Loucy (cell line): ENCODE results near the gene AGAP1.

Experiments
- H2AFZ ChIP-seq: fragments of 200-600 bp; sonication (generic); 2 replicates; pipeline ENCODE4 v1.6.0; 2016; ENCODE audit warnings: antibody characterized with exemption, mild to moderate bottlenecking, low read length, moderate library complexity
- H3F3A ChIP-seq: fragments of 200-600 bp; 2 replicates; pipeline ENCODE4 v1.6.0; 2016; ENCODE audit warnings: antibody characterized with exemption, low read depth, mild to moderate bottlenecking
- H3K27me3 ChIP-seq: fragments of 200-600 bp; sonication (generic); 2 replicates; pipeline ENCODE4 v1.6.1; 2014; ENCODE audit warnings: low read length, mild to moderate bottlenecking; ENCODE audit not compliant: insufficient read depth, poor library complexity, severe bottlenecking
- H3K36me3 ChIP-seq: fragments of 200-600 bp; sonication (generic); 2 replicates; pipeline ENCODE4 v1.6.1; 2016; ENCODE audit warnings: low read length; ENCODE audit not compliant: insufficient read depth
- H3K4me1 ChIP-seq: fragments of 200-600 bp; sonication (generic); 2 replicates; pipeline ENCODE4 v1.5.1; 2014; ENCODE audit warnings: low read length, mild to moderate bottlenecking; ENCODE audit not compliant: insufficient read depth, poor library complexity, severe bottlenecking
- H3K4me2 ChIP-seq: fragments of 200-600 bp; sonication (generic); 2 replicates; pipeline ENCODE4 v1.6.0; 2014; ENCODE audit warnings: antibody characterized with exemption, low read length, low read depth, mild to moderate bottlenecking; ENCODE audit not compliant: poor library complexity, severe bottlenecking
- H3K4me3 ChIP-seq: fragments of 200-600 bp; sonication (generic); 2 replicates; pipeline ENCODE4 v1.5.1; 2014; ENCODE audit warnings: low read length, mild to moderate bottlenecking, mixed read lengths; ENCODE audit not compliant: poor library complexity, severe bottlenecking
- H3K79me2 ChIP-seq: fragments of 200-600 bp; sonication (generic); 2 replicates; pipeline ENCODE4 v1.6.1; 2014; ENCODE audit warnings: low read length; ENCODE audit not compliant: insufficient read depth
- H3K9ac ChIP-seq: fragments of 200-600 bp; sonication (generic); 2 replicates; pipeline ENCODE4 v1.6.0; 2014; ENCODE audit warnings: mild to moderate bottlenecking, low read depth, low read length, moderate library complexity; ENCODE audit not compliant: poor library complexity, severe bottlenecking
- H3K9me2 ChIP-seq: fragments of 200-600 bp; sonication (generic); replicated peaks from 2 replicates; pipeline ENCODE4 v1.6.1; 2016; ENCODE audit warnings: low read depth, low read length, mixed read lengths
- H3K9me3 ChIP-seq: fragments of 200-600 bp; sonication (generic); 2 replicates; pipeline ENCODE4 v1.6.1; 2014; ENCODE audit warnings: mild to moderate bottlenecking, antibody characterized with exemption, low read length, low read depth; ENCODE audit not compliant: insufficient read depth
- H4K20me1 ChIP-seq: fragments of 200-600 bp; sonication (generic); 2 replicates; pipeline ENCODE4 v1.6.0; 2014; ENCODE audit warnings: antibody characterized with exemption, low read length, mild to moderate bottlenecking; ENCODE audit not compliant: insufficient read depth, poor library complexity, severe bottlenecking
- EZH2phosphoT487 ChIP-seq: fragments of 200-600 bp; IDR thresholded peaks from 2 replicates; pipeline ENCODE4 v1.6.1; 2018; ENCODE audit warnings: antibody characterized with exemption, mild to moderate bottlenecking, moderate library complexity, borderline replicate concordance
- TF ChIP-seq, protein P1 (sequence below): fragments of 200-600 bp; sonication (generic); conservative IDR thresholded peaks from 2 replicates; pipeline ENCODE4 v1.5.1; 2014; ENCODE audit warnings: mild to moderate bottlenecking, antibody characterized with exemption, low read length

AGAP1 gene

DNA sequence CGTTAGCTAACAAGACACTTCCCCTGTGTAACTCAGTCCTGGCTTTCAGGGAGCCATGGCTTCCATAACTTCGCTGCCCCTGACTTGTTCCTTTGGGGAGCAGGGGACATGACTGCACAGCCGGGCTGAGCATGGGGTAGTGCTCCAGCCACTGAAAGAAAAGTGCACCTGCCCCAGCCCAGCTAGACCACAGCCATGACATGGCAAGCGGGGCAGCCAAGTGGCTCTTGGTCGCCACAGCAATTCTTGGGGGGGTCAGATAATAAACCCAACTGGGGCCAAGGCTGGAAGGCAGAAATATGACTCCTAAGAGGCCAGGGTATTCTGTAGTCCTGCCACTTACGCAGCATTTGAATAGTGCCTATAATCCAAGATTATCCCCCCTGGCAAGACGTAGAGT lies 385.3 kb downstream of the AGAP1 start:
- Histone ChIP-seq H3K36me3 (no peaks in the 10 kb centered on the region), H3K27me3 (no peaks in the 10 kb centered on the region), H3K9me3 (no peaks in the 10 kb centered on the region; the same call in 1 of the 2 replicates), H3F3A (no peaks in the 10 kb centered on the region), H3K9ac (no peak overlapping the region), H3K9me2 (no peaks in the 10 kb centered on the region), H3K4me3 (no peak overlapping the region), H4K20me1 (no peaks in the 10 kb centered on the region), H3K4me2 (no peak overlapping the region), H3K4me1 (no peaks in the 10 kb centered on the region), H2AFZ (no peak overlapping the region), H3K79me2 (no peaks in the 10 kb centered on the region)
- TF ChIP-seq EZH2phosphoT487, result no peak
- TF ChIP-seq, protein P1, sequence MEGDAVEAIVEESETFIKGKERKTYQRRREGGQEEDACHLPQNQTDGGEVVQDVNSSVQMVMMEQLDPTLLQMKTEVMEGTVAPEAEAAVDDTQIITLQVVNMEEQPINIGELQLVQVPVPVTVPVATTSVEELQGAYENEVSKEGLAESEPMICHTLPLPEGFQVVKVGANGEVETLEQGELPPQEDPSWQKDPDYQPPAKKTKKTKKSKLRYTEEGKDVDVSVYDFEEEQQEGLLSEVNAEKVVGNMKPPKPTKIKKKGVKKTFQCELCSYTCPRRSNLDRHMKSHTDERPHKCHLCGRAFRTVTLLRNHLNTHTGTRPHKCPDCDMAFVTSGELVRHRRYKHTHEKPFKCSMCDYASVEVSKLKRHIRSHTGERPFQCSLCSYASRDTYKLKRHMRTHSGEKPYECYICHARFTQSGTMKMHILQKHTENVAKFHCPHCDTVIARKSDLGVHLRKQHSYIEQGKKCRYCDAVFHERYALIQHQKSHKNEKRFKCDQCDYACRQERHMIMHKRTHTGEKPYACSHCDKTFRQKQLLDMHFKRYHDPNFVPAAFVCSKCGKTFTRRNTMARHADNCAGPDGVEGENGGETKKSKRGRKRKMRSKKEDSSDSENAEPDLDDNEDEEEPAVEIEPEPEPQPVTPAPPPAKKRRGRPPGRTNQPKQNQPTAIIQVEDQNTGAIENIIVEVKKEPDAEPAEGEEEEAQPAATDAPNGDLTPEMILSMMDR, result no peak

DNA sequence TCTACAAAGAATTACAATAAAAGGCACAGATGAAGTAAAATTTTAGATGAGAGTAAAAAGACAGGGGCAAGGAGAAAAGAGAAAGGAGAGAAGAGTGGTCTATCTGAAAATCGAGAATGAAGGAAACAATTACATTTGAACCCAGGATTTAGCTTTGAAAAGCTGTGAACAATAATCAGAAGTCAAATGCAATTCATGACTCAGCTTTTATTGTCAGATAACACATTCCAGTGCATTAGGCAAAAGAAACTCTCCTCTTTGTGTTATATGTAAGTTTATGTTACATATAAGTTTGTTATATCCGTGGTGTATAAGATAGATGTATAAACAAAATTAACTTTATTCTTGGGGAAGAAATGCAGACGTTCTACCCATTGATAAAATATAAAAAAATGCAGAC lies 389.8 kb downstream of the AGAP1 start:
- Histone ChIP-seq H3K4me2 (no peak overlapping the region), H3F3A (no peaks in the 10 kb centered on the region), H2AFZ (no peak overlapping the region), H3K9me2 (no peaks in the 10 kb centered on the region), H3K27me3 (no peaks in the 10 kb centered on the region), H3K9ac (no peak overlapping the region), H3K36me3 (peaks cover 19% of the 10 kb centered on the region; the same call in 1 of the 2 replicates), H4K20me1 (no peaks in the 10 kb centered on the region), H3K9me3 (no peaks in the 10 kb centered on the region; the same call in 1 of the 2 replicates), H3K4me1 (no peaks in the 10 kb centered on the region), H3K79me2 (no peaks in the 10 kb centered on the region), H3K4me3 (no peak overlapping the region)
- TF ChIP-seq EZH2phosphoT487, result no peak
- TF ChIP-seq, protein P1, result no peak

- no peaks in the 10 kb centered on the region for H3K9me3 ChIP-seq
- H3K4me1 ChIP-seq, result no peaks in the 10 kb centered on the region
- H3K9me2 ChIP-seq, result no peaks in the 10 kb centered on the region
- H3K27me3 ChIP-seq, result no peaks in the 10 kb centered on the region
- H3K4me2 ChIP-seq, result no peak overlapping the region
- H4K20me1 ChIP-seq, result no peaks in the 10 kb centered on the region
- no peak overlapping the region for H3K4me3 ChIP-seq
- no peak for TF ChIP-seq EZH2phosphoT487
- TF ChIP-seq, protein P1, result no peak
- no peaks in the 10 kb centered on the region for H3F3A ChIP-seq
- peaks cover 27% of the 10 kb centered on the region; the same call in 1 of the 2 replicates for H3K36me3 ChIP-seq
- no peak overlapping the region for H2AFZ ChIP-seq
- no peak overlapping the region for H3K9ac ChIP-seq
- no peaks in the 10 kb centered on the region for H3K79me2 ChIP-seq
Measured at GRCh38 chr2:235889302-235889630, 395.4 kb downstream of the AGAP1 start.
